GM18511 (cell line): ENCODE measurements around the gene TRIOBP.

Source experiments
- ATAC-seq: cut with Tn5 transposase; IDR thresholded peaks from one replicate; pipeline ENCODE4 v1.9.1; 2021; ENCODE audit warnings: mild to moderate bottlenecking, moderate library complexity; ENCODE audit not compliant: unreplicated experiment

Gene TRIOBP

GRCh38 chr22:37664249-37665101 lies 32.4 kb upstream of the TRIOBP start:
- ATAC-seq, result no peak

GRCh38 chr22:37665487-37665886 lies 31.4 kb upstream of the TRIOBP start:
- ATAC-seq, result no peak

GRCh38 chr22:37669586-37669985 lies 27.3 kb upstream of the TRIOBP start:
- no peak for ATAC-seq

GRCh38 chr22:37672206-37672919 lies 24.5 kb upstream of the TRIOBP start:
- ATAC-seq, result no peak

GRCh38 chr22:37672920-37673455 lies 23.9 kb upstream of the TRIOBP start:
- no peak for ATAC-seq

- ATAC-seq, result no peak
Observed at GRCh38 chr22:37674248-37674647, 22.6 kb upstream of the TRIOBP start.

GRCh38 chr22:37674951-37675929 lies 21.6 kb upstream of the TRIOBP start, which contains the start of gene LGALS1:
TSS of gene LGALS1 (plus strand) at chr22:37675636. CDS start at chr22:37675703, 67 bp downstream.
- ATAC-seq, result peak; percentile 46

- no peak for ATAC-seq
Observed at GRCh38 chr22:37675930-37676735, 20.7 kb upstream of the TRIOBP start.

GRCh38 chr22:37676736-37677492 lies 19.9 kb upstream of the TRIOBP start:
- ATAC-seq, result peak; percentile 59

GRCh38 chr22:37677493-37677974 lies 19.3 kb upstream of the TRIOBP start:
- peak; percentile 8 for ATAC-seq

- ATAC-seq, result no peak
Observed at GRCh38 chr22:37678372-37678771, 18.5 kb upstream of the TRIOBP start.

GRCh38 chr22:37679670-37680069 lies 17.2 kb upstream of the TRIOBP start:
- ATAC-seq, result no peak

GRCh38 chr22:37680191-37680851 lies 16.5 kb upstream of the TRIOBP start:
- ATAC-seq, result no peak

- no peak for ATAC-seq
Observed at GRCh38 chr22:37681001-37681424, 15.8 kb upstream of the TRIOBP start.

- ATAC-seq, result no peak
Observed at GRCh38 chr22:37681556-37682049, 15.2 kb upstream of the TRIOBP start.

GRCh38 chr22:37684803-37685615 lies 11.8 kb upstream of the TRIOBP start:
- no peak for ATAC-seq
